Chondrocyte (in vitro differentiated cells): ENCODE data around the gene NKX2-8. TPM values are rescaled to one million over a fixed set of nuclear protein-coding genes. Genes with fewer than 3 reads are reported as not detected.
A peak's percentile ranks its signal among the peaks of the same experiment; 100 is the strongest.

Source experiments
- DNase-seq: peaks from one replicate; pipeline ENCODE4 v3.0.0; 2021; ENCODE audit warnings: mixed read lengths, low spot score
- H3K27ac Mint-ChIP-seq: one replicate; pipeline ENCODE4 v1.8.0; 2021; ENCODE audit warnings: mild to moderate bottlenecking, moderate library complexity, mixed read lengths; ENCODE audit not compliant: unreplicated experiment
- H3K27me3 Mint-ChIP-seq: 2 replicates; pipeline ENCODE4 v1.8.0; 2021; ENCODE audit warnings: low read depth, mixed read lengths
- H3K36me3 Mint-ChIP-seq: 2 replicates; pipeline ENCODE4 v1.8.0; 2021; ENCODE audit warnings: low read depth, mixed read lengths
- H3K4me1 Mint-ChIP-seq: 2 replicates; pipeline ENCODE4 v1.8.0; 2021; ENCODE audit warnings: low read depth, mild to moderate bottlenecking, mixed read lengths
- H3K4me3 Mint-ChIP-seq: one replicate; pipeline ENCODE4 v1.8.0; 2021; ENCODE audit warnings: mild to moderate bottlenecking, moderate library complexity, mixed read lengths; ENCODE audit not compliant: unreplicated experiment
- H3K9me3 Mint-ChIP-seq: 2 replicates; pipeline ENCODE4 v1.8.0; 2021; ENCODE audit warnings: low read depth, mixed read lengths
- total RNA-seq: library from RNA; stranded (reverse); gene quantifications from 3 replicates; pipeline ENCODE4 v1.2.1, GENCODE V29; 2021
- TF ChIP-seq, protein P1 (sequence below): fragments of 200-600 bp; sonication (generic); IDR thresholded peaks from 2 replicates; pipeline ENCODE4 v1.5.0; 2021; ENCODE audit warnings: antibody characterized with exemption, mild to moderate bottlenecking, moderate library complexity

The NKX2-8 gene
- total RNA-seq, 1 donor from 2014 or later, result not detected

DNA sequence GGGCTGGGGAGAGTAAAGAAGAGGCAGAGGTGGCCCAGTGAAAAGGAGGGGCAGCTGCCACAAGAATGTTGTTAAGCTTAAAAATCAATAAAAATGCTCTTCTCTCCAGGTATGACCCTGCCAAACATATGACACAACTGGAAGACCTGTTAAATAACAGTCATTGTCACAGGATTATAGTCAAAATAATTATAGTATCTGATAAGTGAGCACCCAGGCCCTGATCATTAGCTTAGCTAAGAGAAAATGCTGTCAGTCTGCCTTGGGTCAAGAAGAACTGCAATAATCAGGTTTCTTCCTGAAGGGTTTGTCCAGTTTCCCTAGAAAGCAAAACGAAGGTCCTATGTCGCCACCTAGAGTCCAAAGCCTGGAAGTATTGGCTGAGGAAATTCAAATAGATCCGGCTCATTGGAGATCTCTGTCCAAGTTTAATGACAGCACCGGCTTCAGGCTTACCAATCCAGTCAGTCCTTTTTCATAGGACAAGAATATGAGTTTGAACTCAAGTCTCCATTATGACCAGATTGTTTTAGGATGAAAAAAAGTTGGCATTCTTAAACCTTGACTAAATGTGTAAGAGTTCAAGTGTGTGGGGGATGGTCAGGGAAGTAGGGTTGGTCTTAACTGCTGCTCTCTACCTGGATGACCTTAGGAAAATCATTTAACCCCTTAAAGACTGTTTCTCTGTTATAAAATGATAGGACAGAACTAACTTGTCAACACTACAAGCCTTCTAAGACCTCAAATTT, 22.5 kb upstream of the NKX2-8 start:
- Mint-ChIP-seq H3K27ac (no peak overlapping the region), H3K27me3 (peaks cover 39% of the 10 kb centered on the region), H3K4me1 (no peaks in the 10 kb centered on the region), H3K9me3 (no peaks in the 10 kb centered on the region), H3K36me3 (no peaks in the 10 kb centered on the region), H3K4me3 (no peak overlapping the region)
- TF ChIP-seq, protein P1, sequence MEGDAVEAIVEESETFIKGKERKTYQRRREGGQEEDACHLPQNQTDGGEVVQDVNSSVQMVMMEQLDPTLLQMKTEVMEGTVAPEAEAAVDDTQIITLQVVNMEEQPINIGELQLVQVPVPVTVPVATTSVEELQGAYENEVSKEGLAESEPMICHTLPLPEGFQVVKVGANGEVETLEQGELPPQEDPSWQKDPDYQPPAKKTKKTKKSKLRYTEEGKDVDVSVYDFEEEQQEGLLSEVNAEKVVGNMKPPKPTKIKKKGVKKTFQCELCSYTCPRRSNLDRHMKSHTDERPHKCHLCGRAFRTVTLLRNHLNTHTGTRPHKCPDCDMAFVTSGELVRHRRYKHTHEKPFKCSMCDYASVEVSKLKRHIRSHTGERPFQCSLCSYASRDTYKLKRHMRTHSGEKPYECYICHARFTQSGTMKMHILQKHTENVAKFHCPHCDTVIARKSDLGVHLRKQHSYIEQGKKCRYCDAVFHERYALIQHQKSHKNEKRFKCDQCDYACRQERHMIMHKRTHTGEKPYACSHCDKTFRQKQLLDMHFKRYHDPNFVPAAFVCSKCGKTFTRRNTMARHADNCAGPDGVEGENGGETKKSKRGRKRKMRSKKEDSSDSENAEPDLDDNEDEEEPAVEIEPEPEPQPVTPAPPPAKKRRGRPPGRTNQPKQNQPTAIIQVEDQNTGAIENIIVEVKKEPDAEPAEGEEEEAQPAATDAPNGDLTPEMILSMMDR, result peak; percentile 84
- DNase-seq, result no peak

GRCh38 chr14:36600431-36600830, 18.0 kb upstream of the NKX2-8 start:
- no peaks in the 10 kb centered on the region for H3K36me3 Mint-ChIP-seq
- peaks cover 38% of the 10 kb centered on the region for H3K27me3 Mint-ChIP-seq
- TF ChIP-seq, protein P1, result no peak
- no peaks in the 10 kb centered on the region for H3K9me3 Mint-ChIP-seq
- H3K27ac Mint-ChIP-seq, result no peak overlapping the region
- no peak for DNase-seq
- H3K4me3 Mint-ChIP-seq, result no peak overlapping the region
- H3K4me1 Mint-ChIP-seq, result no peaks in the 10 kb centered on the region

- no peak overlapping the region for H3K27ac Mint-ChIP-seq
- no peaks in the 10 kb centered on the region for H3K9me3 Mint-ChIP-seq
- H3K4me1 Mint-ChIP-seq, result no peaks in the 10 kb centered on the region
- H3K27me3 Mint-ChIP-seq, result peaks cover 56% of the 10 kb centered on the region
- H3K36me3 Mint-ChIP-seq, result no peaks in the 10 kb centered on the region
- DNase-seq, result no peak
- no peak overlapping the region for H3K4me3 Mint-ChIP-seq
- TF ChIP-seq, protein P1, result no peak
These were observed 9.1 kb upstream of the NKX2-8 start for GRCh38 chr14:36591482-36591881.

DNA sequence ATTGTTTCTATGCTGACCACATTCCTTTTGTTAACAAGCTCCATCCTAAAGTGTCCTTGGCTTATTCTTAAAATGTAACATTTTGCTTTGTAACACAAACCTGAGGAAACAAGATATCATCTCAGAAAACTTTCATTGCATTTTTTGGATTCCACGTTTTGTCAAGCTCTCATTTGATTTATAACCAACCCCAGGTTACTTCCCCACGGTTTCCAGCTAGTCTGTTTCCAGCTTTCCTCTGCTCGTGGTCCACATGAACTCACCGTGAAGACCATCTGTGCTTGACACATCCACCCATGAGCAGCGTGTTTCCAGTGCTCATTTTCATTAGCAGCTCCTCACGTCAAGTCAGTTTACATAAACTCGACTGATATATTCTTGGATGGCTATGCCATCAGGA, 6.4 kb upstream of the NKX2-8 start:
- H3K27me3 Mint-ChIP-seq, result peaks cover 64% of the 10 kb centered on the region
- no peaks in the 10 kb centered on the region for H3K36me3 Mint-ChIP-seq
- DNase-seq, result no peak
- H3K4me3 Mint-ChIP-seq, result no peak overlapping the region
- TF ChIP-seq, protein P1, result no peak
- no peaks in the 10 kb centered on the region for H3K4me1 Mint-ChIP-seq
- H3K27ac Mint-ChIP-seq, result no peak overlapping the region
- no peaks in the 10 kb centered on the region for H3K9me3 Mint-ChIP-seq

- Mint-ChIP-seq H3K27me3 (peaks cover 62% of the 10 kb centered on the region), H3K4me1 (no peaks in the 10 kb centered on the region)
These were observed 5.7 kb upstream of the NKX2-8 start for GRCh38 chr14:36588119-36588518.

More at GRCh38 chr14:36588119-36588518, 5.7 kb upstream of the NKX2-8 start:
- H3K27ac Mint-ChIP-seq, result no peak overlapping the region
- TF ChIP-seq, protein P1, result no peak
- no peak overlapping the region for H3K4me3 Mint-ChIP-seq
- no peaks in the 10 kb centered on the region for H3K36me3 Mint-ChIP-seq
- no peaks in the 10 kb centered on the region for H3K9me3 Mint-ChIP-seq
- no peak for DNase-seq
